Epithelial cell of esophagus (primary cell): ENCODE data around the gene EHHADH.

Experiments
- DNase-seq: peaks from one replicate; pipeline ENCODE4 v3.0.0; 2010; ENCODE audit warnings: low read depth
- H3K4me3 ChIP-seq: 2 replicates; pipeline ENCODE4 v1.5.1; 2011; ENCODE audit warnings: mild to moderate bottlenecking, low read length, control low read depth
- CTCF ChIP-seq: IDR thresholded peaks from 2 replicates; pipeline ENCODE4 v1.5.1; 2011; ENCODE audit warnings: low read depth, mild to moderate bottlenecking, low read length, control low read depth, inconsistent platforms; ENCODE audit not compliant: insufficient read depth; ENCODE audit errors: missing control alignments

EHHADH gene

GRCh38 chr3:185153861-185154629, 99.8 kb downstream of the EHHADH start:
- no peak for TF ChIP-seq CTCF
- no peak overlapping the region for H3K4me3 ChIP-seq
- no peak for DNase-seq

GRCh38 chr3:185153171-185153771, 100.6 kb downstream of the EHHADH start:
- TF ChIP-seq CTCF = no peak
- H3K4me3 ChIP-seq = peak overlapping the region; percentile 42
- DNase-seq = no peak

- peak; percentile 44 for DNase-seq
- H3K4me3 ChIP-seq = peak within 1 kb of the TSS; percentile 42
- no peak for TF ChIP-seq CTCF
Measured at GRCh38 chr3:185152410-185153170, 101.3 kb downstream of the EHHADH start, which contains the start of gene C3orf70. Gene C3orf70 (minus strand): TSS chr3:185153060. CDS start chr3:185152823, 237 bp downstream.

GRCh38 chr3:185151964-185152409, 101.9 kb downstream of the EHHADH start:
- no peak for DNase-seq
- TF ChIP-seq CTCF = no peak
- no peak overlapping the region for H3K4me3 ChIP-seq

- no peak for DNase-seq
- no peak for TF ChIP-seq CTCF
- no peak overlapping the region for H3K4me3 ChIP-seq
Measured at GRCh38 chr3:185151101-185151963, 102.5 kb downstream of the EHHADH start.

- TF ChIP-seq CTCF = no peak
- no peak for DNase-seq
- H3K4me3 ChIP-seq = no peak overlapping the region
Measured at GRCh38 chr3:185150561-185150960, 103.3 kb downstream of the EHHADH start.
